GM21717 (cell line): ENCODE results near the gene HARS1.
"Not testable (repeated sequence)": the region's sequence is repeated elsewhere in the genome, so short reads cannot be mapped to it uniquely, and the experiment has no call there.

Source experiments
- ATAC-seq: cut with Tn5 transposase; IDR thresholded peaks from one replicate; pipeline ENCODE4 v1.9.1; 2021; ENCODE audit warnings: mild to moderate bottlenecking, moderate library complexity; ENCODE audit not compliant: unreplicated experiment

HARS1 gene

DNA sequence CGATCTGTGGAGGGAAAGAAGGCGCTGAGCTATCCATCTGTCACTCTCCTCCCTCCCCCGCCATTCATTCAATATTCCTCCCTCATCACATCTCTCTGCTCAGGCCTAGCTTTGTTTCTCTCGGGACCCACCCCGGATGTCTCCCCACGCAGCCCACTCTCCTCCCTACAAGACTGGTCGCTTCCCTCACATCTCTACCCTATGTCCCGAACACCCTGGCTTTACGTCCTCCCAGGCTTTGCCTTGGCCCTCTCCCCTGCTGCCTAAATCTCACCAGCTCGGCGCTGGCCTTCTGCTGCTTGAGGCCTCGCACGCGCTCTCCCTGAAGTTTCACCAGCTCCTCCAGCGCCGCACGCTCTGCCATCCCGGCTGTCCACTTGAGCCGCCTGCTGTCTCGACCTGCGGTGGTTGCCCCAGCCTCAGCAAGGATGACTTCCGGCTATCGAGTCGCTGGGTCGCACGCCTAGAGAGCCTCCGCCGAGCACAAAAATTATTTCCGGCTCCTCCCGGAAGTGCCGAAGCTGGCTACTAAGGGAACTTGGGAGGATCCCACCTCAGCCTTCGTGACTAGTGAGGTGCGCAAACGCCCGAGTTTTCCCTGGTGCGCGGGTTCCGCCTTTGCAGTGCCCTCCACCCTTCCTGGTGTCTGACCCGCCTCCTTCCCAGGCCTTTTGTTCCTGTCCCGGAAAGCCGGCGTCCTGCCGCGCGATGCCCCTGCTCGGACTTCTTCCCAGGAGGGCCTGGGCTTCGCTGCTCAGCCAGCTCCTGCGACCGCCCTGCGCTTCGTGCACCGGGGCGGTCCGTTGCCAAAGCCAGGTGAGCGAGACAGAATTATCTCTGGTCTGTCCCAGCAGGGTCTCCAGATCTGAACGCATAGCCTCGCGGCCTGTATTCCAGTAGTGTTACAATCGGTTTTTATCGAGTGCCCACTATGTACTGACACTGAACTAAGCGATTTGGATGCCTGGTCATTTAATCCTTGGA, at the start of gene HARS1, which contains the start of gene HARS2:
HARS1 (minus strand) TSS at position 430 of the 984 bp plus-strand sequence; CDS start at position 364, 66 bp downstream.
HARS2 (plus strand) TSS at position 515 of the 984 bp plus-strand sequence; CDS start at position 709, 194 bp downstream.
- ATAC-seq: peak; percentile 98

DNA sequence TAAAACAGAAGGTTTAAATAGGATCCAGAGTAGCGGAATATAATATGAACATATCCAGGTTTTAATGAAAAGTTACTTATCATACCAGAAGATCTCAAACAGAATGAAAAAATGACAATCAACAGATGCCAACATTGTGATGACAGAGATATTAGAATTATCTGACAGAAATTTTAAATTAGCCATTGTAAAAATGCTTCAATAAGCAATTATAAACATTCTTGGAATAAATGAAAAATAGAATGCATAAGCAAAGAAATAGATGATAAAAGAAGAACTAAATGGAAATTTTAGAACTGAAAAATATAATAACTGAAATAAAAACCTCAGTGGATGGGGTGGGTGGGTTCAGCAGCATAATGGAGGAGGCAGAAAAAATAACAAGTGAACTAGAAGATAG, 46.3 kb upstream of the HARS1 start:
- ATAC-seq: no peak

GRCh38 chr5:140734354-140734753, 43.2 kb upstream of the HARS1 start:
- no peak for ATAC-seq

DNA sequence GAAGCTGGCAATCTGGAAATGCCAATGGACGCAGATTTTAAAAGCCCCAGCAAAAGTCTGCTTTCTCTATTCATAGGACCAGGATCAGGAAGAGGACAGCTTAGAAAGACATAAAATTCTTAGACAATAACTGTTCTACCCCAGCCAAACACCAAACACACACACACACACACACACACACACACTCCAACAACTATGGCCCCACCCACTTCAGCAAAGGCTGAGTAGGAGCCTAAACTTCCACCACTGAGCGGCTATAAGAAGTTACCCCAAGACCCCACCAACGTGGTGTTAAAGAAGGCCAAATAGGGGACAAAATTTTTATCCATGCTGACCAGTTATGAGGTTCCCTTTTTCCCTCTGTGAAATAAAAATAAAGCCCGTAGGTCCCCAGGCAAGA, 41.9 kb upstream of the HARS1 start:
- ATAC-seq: no peak

DNA sequence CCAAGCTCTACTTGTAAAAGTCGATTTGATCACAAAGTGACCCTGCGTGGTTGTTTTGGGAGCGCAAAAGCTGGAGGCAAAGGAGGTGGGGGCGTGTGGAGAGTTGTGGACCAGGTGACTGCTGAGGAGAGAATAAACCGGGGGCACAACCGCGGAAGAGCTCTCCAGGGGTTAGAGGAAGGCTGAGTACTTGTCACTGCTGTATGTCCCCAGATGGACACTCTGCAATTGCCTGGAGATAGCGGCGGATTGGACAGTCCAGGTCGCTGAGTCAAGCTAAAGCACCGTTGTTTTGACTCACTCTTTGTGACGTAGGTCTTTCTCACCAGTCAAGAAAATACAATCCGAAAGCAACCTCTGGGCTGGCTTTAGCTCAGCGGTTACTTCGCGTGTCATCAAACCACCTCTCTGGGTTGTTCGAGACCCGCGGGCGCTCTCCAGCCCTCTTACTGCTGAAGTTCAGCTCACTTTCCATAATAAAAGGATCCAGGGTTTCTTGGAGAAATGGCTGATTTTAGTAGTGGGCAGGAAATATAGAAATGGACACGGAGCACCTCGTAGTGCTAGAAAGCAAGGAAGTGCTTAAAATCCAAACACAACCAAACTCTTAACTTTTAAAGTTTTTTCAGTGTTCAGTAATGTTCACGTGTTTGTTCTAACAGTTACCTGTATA, 34.8 kb upstream of the HARS1 start:
- ATAC-seq: peak; percentile 86

DNA sequence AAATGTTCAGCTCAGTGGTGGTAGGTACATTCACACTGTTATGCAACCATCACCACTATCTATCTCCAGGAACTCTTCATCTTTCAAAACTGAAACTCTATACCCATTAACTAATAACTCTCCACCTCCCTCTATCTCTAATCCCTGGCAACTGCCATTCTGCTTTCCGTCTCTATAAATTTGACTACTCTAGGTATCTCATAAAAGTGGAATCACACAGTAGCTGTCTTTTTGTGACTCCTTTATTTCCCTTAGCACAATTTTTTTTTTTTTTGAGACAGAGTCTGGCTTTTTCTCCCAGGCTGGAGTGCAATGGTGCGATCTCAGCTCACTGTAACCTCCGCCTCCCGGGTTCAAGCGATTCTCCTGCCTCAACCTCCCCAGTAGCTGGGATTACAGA, 30.2 kb upstream of the HARS1 start:
- ATAC-seq: not testable (repeated sequence)

DNA sequence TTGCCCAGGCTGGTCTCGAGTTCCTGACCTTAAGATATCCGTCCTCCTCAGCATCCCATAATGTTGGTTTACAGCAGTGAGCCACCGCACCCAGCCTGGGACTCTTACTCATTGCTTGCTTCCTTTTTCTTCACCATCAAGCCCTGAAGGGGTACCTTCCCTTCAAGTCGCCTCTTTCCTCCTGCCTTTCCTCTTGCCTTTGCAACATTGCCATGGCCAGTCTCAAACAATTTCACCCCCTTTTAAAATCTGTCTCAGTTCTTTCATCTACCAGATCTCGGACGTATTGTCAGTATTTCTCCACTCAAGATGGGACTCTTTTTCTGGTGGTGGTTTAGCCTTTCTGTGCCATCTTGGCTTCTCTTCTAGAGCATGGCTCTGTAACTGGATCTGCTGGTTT, 29.6 kb upstream of the HARS1 start:
- not testable (repeated sequence) for ATAC-seq

DNA sequence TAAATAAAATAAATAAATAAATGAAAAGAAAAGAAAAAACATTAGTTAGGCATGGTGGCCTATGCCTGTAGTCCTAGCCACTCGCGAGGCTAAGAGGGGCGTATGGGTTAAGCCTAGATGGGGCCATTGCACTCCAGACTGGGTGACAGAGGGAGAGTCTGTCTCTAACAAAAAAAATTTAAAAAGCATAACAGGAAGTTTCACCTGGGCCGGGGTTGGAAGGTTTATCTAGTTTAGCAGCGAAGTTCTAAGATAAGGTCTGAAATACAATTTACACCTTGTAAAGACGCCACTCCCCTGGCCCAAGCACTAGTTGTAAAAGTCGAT, 27.1 kb upstream of the HARS1 start:
- ATAC-seq: no peak

DNA sequence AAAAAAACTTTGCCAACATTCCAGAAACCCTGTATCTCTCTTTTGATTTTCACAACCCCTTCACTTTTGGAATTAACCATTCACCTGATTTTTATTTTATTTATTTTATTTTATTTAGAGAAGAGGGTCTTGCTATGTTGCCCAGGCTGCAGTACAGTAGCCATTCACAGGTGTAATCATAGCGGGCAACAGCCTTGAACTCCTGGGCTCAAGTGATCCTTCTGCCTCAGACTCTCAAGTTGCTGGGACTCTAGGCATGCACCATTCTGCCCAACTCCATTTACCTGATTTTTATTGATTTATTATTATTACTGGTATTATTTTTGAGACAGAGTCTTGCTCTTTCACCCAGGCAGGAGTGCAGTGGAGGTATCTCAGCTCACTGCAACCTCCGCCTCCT, 25.1 kb upstream of the HARS1 start:
- not testable (repeated sequence) for ATAC-seq

DNA sequence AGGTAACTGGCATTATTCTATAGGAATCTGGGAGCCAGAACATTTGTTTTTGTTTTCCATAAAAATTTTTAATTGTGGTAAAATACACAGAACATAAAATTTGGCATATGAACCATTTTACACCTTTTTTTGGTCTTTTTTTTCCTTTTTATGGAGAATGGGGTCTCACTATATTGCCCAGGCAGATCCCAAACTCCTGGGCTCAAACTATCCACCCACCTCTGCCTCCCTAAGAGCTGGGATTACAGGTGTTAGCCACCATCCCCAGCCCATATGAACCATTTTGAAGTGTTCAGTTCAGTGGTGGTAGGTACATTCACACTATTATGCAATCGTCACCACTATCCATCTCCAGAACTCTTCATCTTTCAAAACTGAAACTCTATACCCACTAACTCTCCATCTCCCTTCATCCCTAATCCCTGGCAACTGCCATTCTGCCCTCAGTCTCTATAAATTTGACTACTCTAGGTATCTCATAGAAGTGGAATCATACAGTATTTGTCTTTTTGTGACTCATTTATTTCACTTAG, 22.5 kb upstream of the HARS1 start:
- ATAC-seq: no peak

DNA sequence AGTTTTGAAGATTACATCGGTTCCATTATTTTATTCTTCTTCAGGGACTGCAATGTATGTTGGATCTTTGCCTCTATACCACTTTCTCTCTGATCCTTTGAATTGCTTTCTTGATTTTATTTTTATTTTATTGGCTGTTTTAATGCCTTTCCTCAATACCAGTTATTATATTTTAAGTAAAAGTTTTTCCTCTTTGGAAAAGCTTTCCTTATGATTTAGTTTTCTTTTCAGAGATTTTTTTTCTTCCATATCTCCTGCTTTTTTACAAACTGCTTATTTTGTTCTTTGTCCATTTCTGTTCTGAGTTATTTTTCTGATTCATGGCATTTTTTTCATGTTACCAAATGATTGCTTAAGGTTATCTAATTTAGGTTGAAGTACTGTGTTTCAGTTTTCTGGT, 20.6 kb upstream of the HARS1 start:
- no peak for ATAC-seq

- peak; percentile 86 for ATAC-seq
Observed at GRCh38 chr5:140710899-140711552, 19.9 kb upstream of the HARS1 start.

GRCh38 chr5:140708787-140709186, 17.6 kb upstream of the HARS1 start:
- ATAC-seq: not testable (repeated sequence)

GRCh38 chr5:140707812-140708211, 16.6 kb upstream of the HARS1 start:
- no peak for ATAC-seq

- peak; percentile 87 for ATAC-seq
Observed at GRCh38 chr5:140700177-140701144, 9.3 kb upstream of the HARS1 start, which contains the start of gene ZMAT2. TSS of gene ZMAT2 (plus strand) at chr5:140700447. CDS start at chr5:140700461, 14 bp downstream.

GRCh38 chr5:140696891-140697492, 5.8 kb upstream of the HARS1 start:
- ATAC-seq: no peak

DNA sequence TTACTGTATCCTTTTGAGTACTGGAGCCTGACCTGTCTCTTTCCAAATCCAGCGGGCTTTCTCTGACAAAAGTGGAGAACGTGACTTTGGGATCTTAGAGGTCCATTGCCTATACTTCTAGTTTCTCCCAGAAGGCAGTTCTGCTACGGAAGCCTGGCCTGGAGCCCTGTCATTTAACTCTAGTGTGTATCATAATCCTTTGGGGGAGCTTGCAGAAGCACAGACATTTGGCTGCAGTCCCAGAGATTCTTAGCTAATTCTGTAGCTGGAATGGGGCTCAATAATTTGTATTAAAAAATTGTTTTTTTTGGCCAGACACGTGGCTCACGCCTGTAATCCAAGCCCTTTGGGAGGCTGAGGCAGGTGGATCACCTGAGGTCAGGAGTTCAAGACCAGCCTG, 3.1 kb upstream of the HARS1 start:
- no peak for ATAC-seq

DNA sequence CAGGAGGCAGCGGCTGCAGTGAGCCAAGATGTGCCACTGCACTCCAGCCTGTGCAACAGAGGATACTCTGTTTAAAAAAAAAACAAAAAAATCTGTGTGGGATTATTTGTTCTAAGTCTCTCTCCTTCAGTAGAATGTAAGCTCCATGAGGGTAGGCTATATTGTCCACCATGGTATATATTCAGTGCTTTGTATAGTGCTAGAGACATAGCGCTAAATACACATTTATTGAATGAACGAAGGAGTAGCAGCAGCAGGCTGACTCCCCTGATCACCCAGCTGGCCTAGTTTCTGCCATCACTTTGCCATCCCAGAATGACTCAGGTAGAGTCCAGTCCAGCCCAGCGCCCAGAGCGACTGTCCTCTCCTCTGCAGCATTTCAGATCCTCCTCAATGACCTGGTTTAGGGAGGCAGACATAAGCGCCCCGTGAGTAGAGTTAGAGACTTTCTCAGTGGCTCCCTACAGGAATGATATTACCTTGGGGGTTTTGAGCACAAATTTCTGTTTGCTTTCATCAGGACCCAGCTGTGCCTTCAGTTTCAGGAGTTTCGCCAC, 716 bp downstream of the HARS1 start:
- ATAC-seq: peak; percentile 2

DNA sequence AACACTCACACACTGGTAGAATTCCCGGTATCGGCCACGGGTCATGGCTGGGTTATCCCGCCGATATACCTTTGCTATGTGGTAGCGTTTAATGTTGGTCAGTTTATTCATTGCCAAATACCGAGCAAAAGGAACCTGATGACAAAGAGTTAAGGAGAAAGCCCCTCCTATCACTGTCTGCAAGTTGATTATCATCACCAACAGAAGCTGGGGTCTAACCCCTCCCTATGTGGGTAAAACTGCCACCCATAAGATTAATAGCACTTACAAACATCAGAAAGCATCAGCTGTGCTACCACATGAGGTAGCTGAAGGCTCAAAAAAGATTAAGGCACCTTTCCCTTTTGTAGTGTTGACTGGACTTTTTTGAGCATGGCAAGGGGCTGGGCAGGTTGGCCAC, 12.2 kb downstream of the HARS1 start:
- ATAC-seq: no peak
